ENCODE measurements around the gene CLDN7. TPM values are rescaled to one million over a fixed set of nuclear protein-coding genes. Genes with fewer than 3 reads are reported as not detected.

CLDN7 gene
- polyA plus RNA-seq, 3 donors, result 41.1 to 74.2 (median 41.8) TPM

- no peak for DNase-seq (ENCODE audit: extremely low read depth in 1 of 11, low read depth in 9 of 11, low spot score in 4 of 11)
Observed at GRCh38 chr17:7229504-7229903, 32.8 kb downstream of the CLDN7 start.

- no peak for DNase-seq (ENCODE audit: extremely low read depth in 1 of 11, low read depth in 9 of 11, low spot score in 4 of 11)
Observed at GRCh38 chr17:7228920-7229319, 33.4 kb downstream of the CLDN7 start.

- DNase-seq (ENCODE audit: extremely low read depth in 1 of 11, low read depth in 9 of 11, low spot score in 4 of 11), result no peak
Observed at GRCh38 chr17:7226721-7227710, 35.3 kb downstream of the CLDN7 start.

- no peak for DNase-seq (ENCODE audit: extremely low read depth in 1 of 11, low read depth in 9 of 11, low spot score in 4 of 11)
Observed at GRCh38 chr17:7225711-7226331, 36.5 kb downstream of the CLDN7 start.

DNA sequence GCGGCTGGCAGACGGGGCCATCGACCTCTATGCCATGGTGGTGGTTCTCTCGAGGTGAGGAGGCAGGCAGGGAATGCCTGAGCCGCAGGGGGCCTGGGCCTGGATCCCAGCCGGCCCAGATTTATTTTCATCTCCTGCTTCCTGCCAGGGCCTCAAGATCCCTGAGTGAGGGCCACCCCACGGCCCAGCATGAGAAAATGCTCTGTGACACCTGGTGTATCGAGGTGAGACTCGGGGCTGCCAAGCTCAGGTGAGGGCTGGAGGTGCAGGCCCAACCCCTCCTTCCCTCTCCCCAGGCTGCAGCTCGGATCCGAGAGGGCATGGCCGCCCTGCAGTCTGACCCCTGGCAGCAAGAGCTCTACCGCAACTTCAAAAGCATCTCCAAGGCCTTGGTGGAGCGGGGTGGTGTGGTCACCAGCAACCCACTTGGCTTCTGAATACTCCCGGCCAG is 37.6 kb downstream of the CLDN7 start:
- no peak for DNase-seq (ENCODE audit: extremely low read depth in 1 of 11, low read depth in 9 of 11, low spot score in 4 of 11)

- DNase-seq (ENCODE audit: extremely low read depth in 1 of 11, low read depth in 9 of 11, low spot score in 4 of 11), result no peak
Observed at GRCh38 chr17:7224110-7224509, 38.2 kb downstream of the CLDN7 start.

DNA sequence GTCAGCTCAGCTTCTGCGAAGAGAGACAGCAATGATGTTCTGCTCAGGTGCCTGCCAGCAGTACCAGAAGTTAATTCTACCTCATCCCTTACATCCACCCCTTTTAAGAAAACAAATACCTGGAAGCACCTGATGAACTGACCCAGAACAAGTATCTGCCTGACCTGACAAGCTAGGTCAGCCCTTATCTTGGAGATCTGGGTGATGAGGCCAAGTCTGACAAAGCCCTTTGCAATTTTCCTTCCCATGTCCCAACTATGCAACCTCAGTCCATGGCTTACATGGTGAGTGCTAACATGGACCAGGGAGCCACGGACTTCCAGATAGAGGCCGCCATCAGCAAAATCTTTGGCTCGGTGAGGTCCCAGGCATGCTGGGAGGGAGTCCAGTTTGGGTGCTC is 38.9 kb downstream of the CLDN7 start:
- no peak for DNase-seq (ENCODE audit: extremely low read depth in 1 of 11, low read depth in 9 of 11, low spot score in 4 of 11)

DNA sequence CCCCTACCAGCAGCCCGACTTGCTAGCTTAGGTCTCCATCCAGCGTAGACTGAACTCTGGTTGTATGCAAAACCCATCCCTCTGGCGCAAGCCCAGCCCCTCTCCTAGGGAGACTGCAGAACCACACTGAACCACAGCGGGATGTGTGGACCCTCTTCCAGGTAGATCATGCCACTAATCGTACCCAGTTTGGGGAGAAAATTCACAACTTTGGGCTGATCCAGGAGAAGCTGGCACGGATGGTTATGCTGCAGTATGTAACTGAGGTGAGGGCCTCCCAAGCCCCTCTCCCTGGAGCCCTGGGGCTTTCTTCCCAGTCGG is 39.3 kb downstream of the CLDN7 start:
- no peak for DNase-seq (ENCODE audit: extremely low read depth in 1 of 11, low read depth in 9 of 11, low spot score in 4 of 11)

GRCh38 chr17:7222093-7222971 is 39.9 kb downstream of the CLDN7 start:
- DNase-seq (ENCODE audit: extremely low read depth in 1 of 11, low read depth in 9 of 11, low spot score in 4 of 11), result no peak

DNA sequence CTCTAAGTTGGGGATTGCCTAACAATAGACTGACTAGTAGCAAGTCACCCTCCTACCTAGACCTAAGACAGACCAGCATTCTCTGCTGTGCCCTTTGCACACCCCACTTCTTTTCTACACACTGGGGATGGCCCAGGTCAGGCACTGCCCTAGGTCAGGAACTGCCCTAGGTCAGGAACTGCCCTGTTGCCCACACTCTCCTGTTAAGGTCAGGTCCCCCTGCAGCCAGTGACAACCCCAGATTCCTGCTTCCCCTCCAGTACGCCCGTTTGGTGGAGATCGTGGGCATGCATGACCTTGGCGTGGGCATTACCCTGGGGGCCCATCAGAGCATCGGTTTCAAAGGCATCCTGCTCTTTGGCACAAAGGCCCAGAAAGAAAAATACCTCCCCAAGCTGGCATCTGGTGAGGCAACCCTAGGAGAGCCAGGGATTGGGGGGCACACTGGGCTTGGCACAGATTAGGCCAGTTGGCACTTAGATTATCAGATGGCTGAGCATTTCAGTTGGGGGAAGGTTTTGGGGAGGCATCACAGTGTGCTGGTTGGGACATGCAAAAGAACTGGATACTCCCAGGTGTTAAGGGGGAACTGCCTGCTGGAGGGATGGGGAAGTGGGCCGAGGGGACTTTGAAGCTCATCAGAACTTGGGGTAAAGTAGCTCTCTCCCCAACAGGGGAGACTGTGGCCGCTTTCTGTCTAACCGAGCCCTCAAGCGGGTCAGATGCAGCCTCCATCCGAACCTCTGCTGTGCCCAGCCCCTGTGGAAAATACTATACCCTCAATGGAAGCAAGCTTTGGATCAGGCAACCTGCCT is 40.8 kb downstream of the CLDN7 start:
- no peak for DNase-seq (ENCODE audit: extremely low read depth in 1 of 11, low read depth in 9 of 11, low spot score in 4 of 11)

- no peak for DNase-seq (ENCODE audit: extremely low read depth in 1 of 11, low read depth in 9 of 11, low spot score in 4 of 11)
Observed at GRCh38 chr17:7220593-7221277, 41.5 kb downstream of the CLDN7 start.

DNA sequence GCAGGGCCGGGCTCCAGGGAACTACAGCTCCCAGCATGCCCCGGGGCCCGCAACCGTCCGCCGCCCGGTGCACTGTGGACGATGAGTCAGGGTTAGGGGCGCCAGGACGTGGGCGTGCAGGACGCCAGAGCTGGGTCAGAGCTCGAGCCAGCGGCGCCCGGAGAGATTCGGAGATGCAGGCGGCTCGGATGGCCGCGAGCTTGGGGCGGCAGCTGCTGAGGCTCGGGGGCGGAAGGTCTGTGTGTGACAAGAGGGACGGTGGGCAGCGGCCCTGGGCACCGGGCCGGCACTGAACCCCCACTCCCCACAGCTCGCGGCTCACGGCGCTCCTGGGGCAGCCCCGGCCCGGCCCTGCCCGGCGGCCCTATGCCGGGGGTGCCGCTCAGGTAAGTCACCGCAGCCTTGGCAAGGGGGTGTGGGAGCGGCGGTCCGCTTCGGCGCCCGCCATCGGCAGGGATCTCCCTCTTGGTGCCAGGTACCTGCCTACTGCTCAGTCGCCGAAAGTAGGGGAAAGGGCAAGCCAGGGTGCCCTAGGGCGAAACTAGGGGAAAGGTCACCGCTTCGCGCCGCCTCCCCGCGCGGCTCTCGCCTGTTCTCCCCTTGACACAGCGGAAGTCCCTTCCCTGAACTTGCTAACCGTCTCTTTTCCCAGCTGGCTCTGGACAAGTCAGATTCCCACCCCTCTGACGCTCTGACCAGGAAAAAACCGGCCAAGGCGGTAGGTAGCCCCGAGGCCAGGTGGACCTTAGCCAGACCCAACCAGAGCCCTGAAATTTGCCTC is 42.3 kb downstream of the CLDN7 start, which contains the start of the genes ACADVL and DLG4:
Gene ACADVL (plus strand): TSS at position 127 of the 781 bp plus-strand sequence. CDS start 47 bp downstream, at position 174.
Gene DLG4 (minus strand): TSS at position 25 of the 781 bp plus-strand sequence.
- DNase-seq (ENCODE audit: extremely low read depth in 1 of 11, low read depth in 9 of 11, low spot score in 4 of 11), result peak in 5 of 11 donors; percentile 82 to 86 (median 82)

DNA sequence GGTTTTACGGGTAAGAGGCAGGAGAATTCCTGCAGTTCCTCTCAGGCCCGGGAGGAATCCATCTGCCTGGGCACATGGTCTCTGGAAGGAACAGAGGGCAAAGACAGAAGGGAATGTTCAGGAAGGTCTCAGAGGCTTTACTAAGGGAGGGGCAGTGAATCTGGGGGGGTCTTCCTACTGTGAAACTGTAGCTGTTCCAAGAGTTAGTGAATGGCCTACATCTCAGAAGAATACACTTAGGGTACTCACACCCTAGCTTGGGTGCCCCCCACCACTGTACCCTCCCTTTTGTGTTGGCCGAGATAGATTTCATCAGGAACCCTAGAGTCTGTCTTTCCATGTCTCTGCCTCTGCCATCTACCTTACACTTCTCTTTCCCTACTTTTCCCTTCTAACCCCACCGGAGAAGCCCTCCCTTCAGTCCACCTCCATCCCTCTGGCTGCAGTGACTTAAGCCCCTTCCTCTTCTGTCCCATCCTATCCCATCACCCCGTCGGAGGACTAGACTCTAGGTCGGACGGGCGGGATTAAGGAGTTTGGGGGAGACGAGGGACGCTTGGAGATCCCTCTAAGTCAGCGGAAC is 43.0 kb downstream of the CLDN7 start:
- DNase-seq (ENCODE audit: extremely low read depth in 1 of 11, low read depth in 9 of 11, low spot score in 4 of 11), result no peak

GRCh38 chr17:7218758-7219157 is 43.5 kb downstream of the CLDN7 start:
- DNase-seq (ENCODE audit: extremely low read depth in 1 of 11, low read depth in 9 of 11, low spot score in 4 of 11), result no peak

- DNase-seq (ENCODE audit: extremely low read depth in 1 of 11, low read depth in 9 of 11, low spot score in 4 of 11), result no peak
Observed at GRCh38 chr17:7218166-7218565, 44.1 kb downstream of the CLDN7 start.

DNA sequence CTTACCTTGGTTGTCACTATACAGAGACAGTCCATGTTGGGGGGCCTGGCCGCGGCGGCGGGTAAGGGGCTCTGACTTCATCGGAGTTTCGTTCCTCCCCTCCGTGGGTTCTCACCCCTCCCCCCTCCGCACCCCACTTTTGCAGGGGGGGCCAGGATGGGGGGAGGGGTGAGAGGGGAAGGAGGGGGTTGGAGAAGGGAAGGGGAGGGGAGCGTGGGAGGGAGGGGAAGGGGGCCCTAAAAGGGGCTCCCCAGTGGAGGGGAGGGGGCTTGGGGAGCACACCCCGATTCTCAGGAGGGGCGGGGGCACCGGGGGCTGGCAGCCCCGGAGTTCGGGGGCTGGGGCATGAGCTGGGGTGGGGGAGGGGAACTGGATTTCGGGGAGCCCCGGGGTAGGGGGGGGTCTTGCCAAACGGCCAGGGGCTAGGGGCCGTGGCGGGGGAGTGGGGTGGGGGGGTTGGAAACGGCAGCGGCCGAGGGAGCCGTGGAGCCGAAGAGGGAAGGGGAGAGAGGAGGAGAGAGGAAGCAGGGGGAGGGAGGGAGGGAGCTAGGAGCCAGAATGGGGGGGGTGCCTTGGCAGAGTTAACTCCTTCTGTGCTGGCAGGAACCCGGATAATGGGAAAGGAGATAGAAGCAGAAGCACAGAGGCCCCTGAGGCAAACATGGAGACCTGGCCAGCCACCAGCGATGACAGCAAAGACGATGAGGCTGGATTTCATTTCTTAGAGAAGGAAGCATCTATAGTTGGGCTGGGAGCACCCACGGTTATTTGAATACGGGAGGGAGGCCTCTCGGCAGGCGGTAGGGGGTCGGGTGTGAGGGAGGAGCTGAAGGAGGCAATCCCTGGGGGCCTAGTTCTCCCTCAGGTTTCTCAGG is 44.9 kb downstream of the CLDN7 start:
- peak in 4 of 11 donors; percentile 76 to 80 (median 78) for DNase-seq (ENCODE audit: extremely low read depth in 1 of 11, low read depth in 9 of 11, low spot score in 4 of 11)

Data from renal cortex interstitium (tissue), 11 donors.